Progenitor cell of endocrine pancreas (in vitro differentiated cells): ENCODE results near the gene THADA. TPM values are rescaled to one million over a fixed set of nuclear protein-coding genes. Genes with fewer than 3 reads are reported as not detected.
"Not testable (repeated sequence)": the region's sequence is repeated elsewhere in the genome, so short reads cannot be mapped to it uniquely, and the experiment has no call there.

Source experiments
- DNase-seq: peaks from one replicate; pipeline ENCODE4 v3.0.0; 2021; ENCODE audit warnings: low spot score; ENCODE audit not compliant: unreplicated experiment
- H3K27ac Mint-ChIP-seq: 2 replicates; pipeline ENCODE4 v1.8.0; 2021; ENCODE audit warnings: mild to moderate bottlenecking, moderate library complexity, mixed read lengths
- H3K27me3 Mint-ChIP-seq: 2 replicates; pipeline ENCODE4 v1.8.0; 2021; ENCODE audit warnings: mixed read lengths
- H3K36me3 Mint-ChIP-seq: 2 replicates; pipeline ENCODE4 v1.8.0; 2022; ENCODE audit warnings: mixed read lengths; ENCODE audit not compliant: insufficient read depth
- H3K4me1 Mint-ChIP-seq: 2 replicates; pipeline ENCODE4 v1.8.0; 2021; ENCODE audit warnings: low read depth, mixed read lengths
- H3K4me3 Mint-ChIP-seq: 2 replicates; pipeline ENCODE4 v1.8.0; 2021; ENCODE audit warnings: low read depth, mild to moderate bottlenecking, moderate library complexity, mixed read lengths
- H3K9me3 Mint-ChIP-seq: 2 replicates; pipeline ENCODE4 v1.8.0; 2021; ENCODE audit warnings: low read depth, mixed read lengths
- CTCF ChIP-seq: fragments of 200-600 bp; sonication (generic); IDR thresholded peaks from one replicate; pipeline ENCODE4 v1.5.0; 2021; ENCODE audit warnings: antibody characterized with exemption, mild to moderate bottlenecking; ENCODE audit not compliant: unreplicated experiment
- total RNA-seq: library from RNA; stranded (reverse); gene quantifications from 2 replicates; pipeline ENCODE4 v1.2.1, GENCODE V29; 2021

The THADA gene
- total RNA-seq, 1 donor from 2014 or later: 39.4 TPM

GRCh38 chr2:43400508-43400907, 195.3 kb downstream of the THADA start:
- H3K27ac Mint-ChIP-seq: no peak overlapping the region
- no peak for TF ChIP-seq CTCF
- peaks cover 4% of the 10 kb centered on the region for H3K36me3 Mint-ChIP-seq
- H3K27me3 Mint-ChIP-seq: peaks cover 7% of the 10 kb centered on the region
- H3K4me3 Mint-ChIP-seq: no peak overlapping the region
- H3K4me1 Mint-ChIP-seq: peaks cover 20% of the 10 kb centered on the region
- DNase-seq: no peak
- no peaks in the 10 kb centered on the region for H3K9me3 Mint-ChIP-seq

GRCh38 chr2:43399515-43400264, 196.1 kb downstream of the THADA start:
- no peak overlapping the region for H3K4me3 Mint-ChIP-seq
- no peak for DNase-seq
- H3K4me1 Mint-ChIP-seq: peaks cover 15% of the 10 kb centered on the region
- no peak for TF ChIP-seq CTCF
- H3K36me3 Mint-ChIP-seq: peaks cover 5% of the 10 kb centered on the region
- peaks cover 7% of the 10 kb centered on the region for H3K27me3 Mint-ChIP-seq
- no peak overlapping the region for H3K27ac Mint-ChIP-seq
- H3K9me3 Mint-ChIP-seq: no peaks in the 10 kb centered on the region

- TF ChIP-seq CTCF: no peak
- no peak overlapping the region for H3K4me3 Mint-ChIP-seq
- H3K27ac Mint-ChIP-seq: no peak overlapping the region
- no peak for DNase-seq
- H3K36me3 Mint-ChIP-seq: peaks cover 5% of the 10 kb centered on the region
- no peaks in the 10 kb centered on the region for H3K9me3 Mint-ChIP-seq
- peaks cover 7% of the 10 kb centered on the region for H3K27me3 Mint-ChIP-seq
- H3K4me1 Mint-ChIP-seq: peaks cover 15% of the 10 kb centered on the region
Measured at GRCh38 chr2:43399098-43399497, 196.7 kb downstream of the THADA start.

GRCh38 chr2:43397821-43398220, 198.0 kb downstream of the THADA start:
- Mint-ChIP-seq H3K27me3 (peaks cover 7% of the 10 kb centered on the region), H3K27ac (peak overlapping the region; percentile 23), H3K4me3 (no peak overlapping the region), H3K9me3 (no peaks in the 10 kb centered on the region), H3K4me1 (peaks cover 15% of the 10 kb centered on the region), H3K36me3 (peaks cover 7% of the 10 kb centered on the region)
- DNase-seq: no peak
- TF ChIP-seq CTCF: no peak

- peaks cover 15% of the 10 kb centered on the region for H3K4me1 Mint-ChIP-seq
- peaks cover 8% of the 10 kb centered on the region for H3K36me3 Mint-ChIP-seq
- DNase-seq: no peak
- TF ChIP-seq CTCF: no peak
- peaks cover 3% of the 10 kb centered on the region for H3K27me3 Mint-ChIP-seq
- no peaks in the 10 kb centered on the region for H3K9me3 Mint-ChIP-seq
- H3K27ac Mint-ChIP-seq: no peak overlapping the region
- no peak overlapping the region for H3K4me3 Mint-ChIP-seq
Measured at GRCh38 chr2:43397411-43397810, 198.4 kb downstream of the THADA start.

- DNase-seq, H3K4me3 Mint-ChIP-seq: not testable (repeated sequence)
Measured at GRCh38 chr2:43396344-43396743, 199.5 kb downstream of the THADA start.

More at GRCh38 chr2:43396344-43396743, 199.5 kb downstream of the THADA start:
- H3K27ac Mint-ChIP-seq, H3K36me3 Mint-ChIP-seq, H3K9me3 Mint-ChIP-seq, H3K27me3 Mint-ChIP-seq: not testable (repeated sequence)
- H3K4me1 Mint-ChIP-seq: peaks cover 18% of the 10 kb centered on the region
